ENCODE data around the gene NUDT2. TPM values are rescaled to one million over a fixed set of nuclear protein-coding genes. Genes with fewer than 3 reads are reported as not detected.

The NUDT2 gene
- total and polyA plus RNA-seq, 2 donors (not counting 1 experiment from before 2014, with no cell fraction given): 12.2 to 20.4 TPM

- H3K27ac ChIP-seq (ENCODE audit: low read length in 2 of 2): no peak overlapping the region
- no peak overlapping the region for H3K9ac ChIP-seq (ENCODE audit: low read length)
- Mint-ChIP-seq H3K27ac (no peak overlapping the region), H3K9me3 (ENCODE audit: insufficient read depth) (no peaks in the 10 kb centered on the region), H3K27me3 (no peaks in the 10 kb centered on the region), H3K4me1 (peaks cover 19% of the 10 kb centered on the region), H3K4me3 (no peak overlapping the region)
- ChIA-PET POLR2A (interaction anchor here (0.7 kb wide), 1 partner anchor 246 kb away, joined by 3 read pairs; no protein-coding TSS in a partner anchor), CTCF (interaction anchor here (0.6 to 6.2 kb wide), 5 partner anchors 43 to 515 kb away, joined by 3 to 72 read pairs (median 6); partner anchors contain the start of gene MYORG)
- H4K20me1 ChIP-seq (ENCODE audit: control insufficient read depth, insufficient read depth, low read length, poor library complexity, severe bottlenecking): peaks cover 8% of the 10 kb centered on the region
- no peak overlapping the region for H3K4me2 ChIP-seq (replicated peaks; ENCODE audit: low read depth, low read length, poor library complexity, severe bottlenecking)
- DNase-seq (no peak), ATAC-seq (ENCODE audit: low read depth) (no peak)
- peaks cover 6 to 17% of the 10 kb centered on the region in 2 donors for H3K4me1 ChIP-seq (ENCODE audit: control insufficient read depth in 2 of 2, insufficient read depth in 2 of 2, low read length in 2 of 2)
- no peaks in the 10 kb centered on the region for H3K9me3 ChIP-seq (ENCODE audit: control extremely low read depth in 1 of 3, control insufficient read depth in 2 of 3, insufficient read depth in 1 of 3, low read length in 2 of 3)
- no peak overlapping the region for H2AFZ ChIP-seq (ENCODE audit: insufficient read depth, low read depth, low read length, poor library complexity, severe bottlenecking)
- 100% methylated on average over 1 of the region's 1 CpG for WGBS (ENCODE audit: insufficient coverage)
- peaks cover 42% of the 10 kb centered on the region for H3K79me2 ChIP-seq (ENCODE audit: control insufficient read depth, insufficient read depth, low read length)
- H3K36me3 ChIP-seq (replicated peaks in 1 of 2; ENCODE audit: control extremely low read depth in 1 of 2, control insufficient read depth in 1 of 2, extremely low read depth in 1 of 2, insufficient read depth in 2 of 2, low read length in 1 of 2): peaks cover 0 to 12% of the 10 kb centered on the region in 2 experiments
- TF ChIP-seq EZH2 (IDR thresholded peaks at IDR 0.05; ENCODE audit: borderline replicate concordance, insufficient read depth, low read depth, low read length, poor library complexity, severe bottlenecking) (no peak), CTCF (IDR thresholded peaks at IDR 0.05) (no peak)
- H3K27me3 ChIP-seq (replicated peaks in 1 of 4; ENCODE audit: control extremely low read depth in 1 of 4, control insufficient read depth in 3 of 4, insufficient read depth in 4 of 4, low read length in 3 of 4): no peaks in the 10 kb centered on the region
- intact Hi-C loops (cut with micrococcal nuclease): loop anchor here (5.0 kb wide), 1 partner anchor 258 kb away; no protein-coding TSS in a partner anchor
- no peak overlapping the region for H3K4me3 ChIP-seq (ENCODE audit: control extremely low read depth in 1 of 5, extremely low read depth in 1 of 5, insufficient read depth in 1 of 5, low read depth in 2 of 5, low read length in 4 of 5)
Measured at GRCh38 chr9:34334337-34334824, 5.0 kb downstream of the NUDT2 start.

GRCh38 chr9:34334916-34335315, 5.5 kb downstream of the NUDT2 start:
- peaks cover 42% of the 10 kb centered on the region for H3K79me2 ChIP-seq (ENCODE audit: control insufficient read depth, insufficient read depth, low read length)
- peaks cover 0 to 15% of the 10 kb centered on the region in 2 experiments for H3K36me3 ChIP-seq (replicated peaks in 1 of 2; ENCODE audit: control extremely low read depth in 1 of 2, control insufficient read depth in 1 of 2, extremely low read depth in 1 of 2, insufficient read depth in 2 of 2, low read length in 1 of 2)
- H4K20me1 ChIP-seq (ENCODE audit: control insufficient read depth, insufficient read depth, low read length, poor library complexity, severe bottlenecking): peaks cover 8% of the 10 kb centered on the region
- H3K9me3 ChIP-seq (ENCODE audit: control extremely low read depth in 1 of 3, control insufficient read depth in 2 of 3, insufficient read depth in 1 of 3, low read length in 2 of 3): no peaks in the 10 kb centered on the region
- Mint-ChIP-seq H3K27me3 (no peaks in the 10 kb centered on the region), H3K4me3 (no peak overlapping the region), H3K27ac (no peak overlapping the region), H3K4me1 (peaks cover 17% of the 10 kb centered on the region), H3K9me3 (ENCODE audit: insufficient read depth) (no peaks in the 10 kb centered on the region)
- H3K4me1 ChIP-seq (ENCODE audit: control insufficient read depth in 2 of 2, insufficient read depth in 2 of 2, low read length in 2 of 2): peaks cover 6 to 15% of the 10 kb centered on the region in 2 donors
- intact Hi-C loops (cut with micrococcal nuclease): loop anchor here (5.0 kb wide), 1 partner anchor 257 kb away; no protein-coding TSS in a partner anchor
- ATAC-seq (ENCODE audit: low read depth) (no peak), DNase-seq (no peak)
- H3K9ac ChIP-seq (ENCODE audit: low read length): no peak overlapping the region
- H3K27me3 ChIP-seq (replicated peaks in 1 of 4; ENCODE audit: control extremely low read depth in 1 of 4, control insufficient read depth in 3 of 4, insufficient read depth in 4 of 4, low read length in 3 of 4): no peaks in the 10 kb centered on the region
- no peak overlapping the region for H3K4me3 ChIP-seq (ENCODE audit: control extremely low read depth in 1 of 5, extremely low read depth in 1 of 5, insufficient read depth in 1 of 5, low read depth in 2 of 5, low read length in 4 of 5)
- H2AFZ ChIP-seq (ENCODE audit: insufficient read depth, low read depth, low read length, poor library complexity, severe bottlenecking): no peak overlapping the region
- WGBS (ENCODE audit: insufficient coverage): no CpG with 5 or more reads among the region's 2 CpGs
- TF ChIP-seq CTCF (IDR thresholded peaks at IDR 0.05): no peak
- no peak for TF ChIP-seq EZH2 (IDR thresholded peaks at IDR 0.05; ENCODE audit: borderline replicate concordance, insufficient read depth, low read depth, low read length, poor library complexity, severe bottlenecking)
- H3K4me2 ChIP-seq (replicated peaks; ENCODE audit: low read depth, low read length, poor library complexity, severe bottlenecking): no peak overlapping the region
- H3K27ac ChIP-seq (ENCODE audit: low read length in 2 of 2): no peak overlapping the region
- POLR2A ChIA-PET: interaction anchor here (0.6 to 0.7 kb wide), 2 partner anchors 246 to 349 kb away, joined by 3 read pairs; no protein-coding TSS in a partner anchor
- CTCF ChIA-PET: interaction anchor here (0.6 to 6.2 kb wide), 4 partner anchors 43 to 266 kb away, joined by 3 to 72 read pairs (median 24); partner anchors contain the start of gene MYORG

Measured in B cell (primary cell).